ENCODE measurements around the gene KHDRBS1.
"Not testable (repeated sequence)": the region's sequence is repeated elsewhere in the genome, so short reads cannot be mapped to it uniquely, and the experiment has no call there.

Gene KHDRBS1

GRCh38 chr1:32062867-32063230 lies 49.2 kb downstream of the KHDRBS1 start:
- no peak for DNase-seq (ENCODE audit: insufficient read length, low spot score)
- no peak for TF ChIP-seq CTCF (IDR thresholded peaks at IDR 0.05; ENCODE audit: insufficient read depth, missing control alignments)
- no peak for FAIRE-seq

GRCh38 chr1:32063261-32063681 lies 49.6 kb downstream of the KHDRBS1 start:
- peak; percentile 46 for DNase-seq (ENCODE audit: insufficient read length, low spot score)
- FAIRE-seq, result peak; percentile 61
- TF ChIP-seq CTCF (IDR thresholded peaks at IDR 0.05; ENCODE audit: insufficient read depth, missing control alignments), result peak; percentile 76

- DNase-seq (ENCODE audit: insufficient read length, low spot score); FAIRE-seq: not testable (repeated sequence)
Observed at GRCh38 chr1:32065613-32066488, 52.2 kb downstream of the KHDRBS1 start.

- TF ChIP-seq CTCF (IDR thresholded peaks at IDR 0.05; ENCODE audit: insufficient read depth, missing control alignments), result no peak
- no peak for DNase-seq (ENCODE audit: insufficient read length, low spot score)
- no peak for FAIRE-seq
Observed at GRCh38 chr1:32066489-32066873, 52.8 kb downstream of the KHDRBS1 start.

GRCh38 chr1:32068957-32069588 lies 55.4 kb downstream of the KHDRBS1 start:
- TF ChIP-seq CTCF (IDR thresholded peaks at IDR 0.05; ENCODE audit: insufficient read depth, missing control alignments), result no peak
- FAIRE-seq, result no peak
- DNase-seq (ENCODE audit: insufficient read length, low spot score), result no peak

GRCh38 chr1:32071758-32072621 lies 58.3 kb downstream of the KHDRBS1 start:
- no peak for DNase-seq (ENCODE audit: insufficient read length, low spot score)
- FAIRE-seq, result no peak

More at GRCh38 chr1:32071758-32072621, 58.3 kb downstream of the KHDRBS1 start:
- no peak for TF ChIP-seq CTCF (IDR thresholded peaks at IDR 0.05; ENCODE audit: insufficient read depth, missing control alignments)
